C4-2B (cell line): ENCODE measurements around the gene ITGA6.

Experiments used
- ZFX ChIP-seq: fragments of 450-650 bp; IDR thresholded peaks from 2 replicates; pipeline ENCODE4 v1.6.1; 2017
- TF ChIP-seq, protein P1 (sequence below): fragments of 450-650 bp; conservative IDR thresholded peaks from 2 replicates; pipeline ENCODE4 v1.5.1; 2017; ENCODE audit warnings: mild to moderate bottlenecking

DNA sequence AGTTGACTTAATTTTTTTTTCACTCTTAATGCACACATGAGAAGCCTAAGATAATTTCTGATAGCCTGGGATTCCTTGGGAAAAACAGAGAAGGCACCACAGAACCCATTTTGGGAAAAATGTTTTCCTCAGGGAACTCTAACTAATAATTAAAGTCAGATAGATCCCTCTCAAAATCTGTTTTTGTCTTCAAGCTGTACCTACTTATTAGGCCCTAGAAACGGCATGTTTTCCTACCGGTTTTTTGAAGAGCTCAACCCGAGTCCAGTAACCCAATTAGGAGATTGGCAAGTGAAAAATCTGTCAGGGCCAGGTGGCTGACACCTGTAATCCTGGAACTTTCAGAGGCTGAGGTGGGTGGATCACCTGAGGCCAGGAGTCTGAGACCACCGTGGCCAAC is 112.4 kb downstream of the ITGA6 start:
- TF ChIP-seq, protein P1, sequence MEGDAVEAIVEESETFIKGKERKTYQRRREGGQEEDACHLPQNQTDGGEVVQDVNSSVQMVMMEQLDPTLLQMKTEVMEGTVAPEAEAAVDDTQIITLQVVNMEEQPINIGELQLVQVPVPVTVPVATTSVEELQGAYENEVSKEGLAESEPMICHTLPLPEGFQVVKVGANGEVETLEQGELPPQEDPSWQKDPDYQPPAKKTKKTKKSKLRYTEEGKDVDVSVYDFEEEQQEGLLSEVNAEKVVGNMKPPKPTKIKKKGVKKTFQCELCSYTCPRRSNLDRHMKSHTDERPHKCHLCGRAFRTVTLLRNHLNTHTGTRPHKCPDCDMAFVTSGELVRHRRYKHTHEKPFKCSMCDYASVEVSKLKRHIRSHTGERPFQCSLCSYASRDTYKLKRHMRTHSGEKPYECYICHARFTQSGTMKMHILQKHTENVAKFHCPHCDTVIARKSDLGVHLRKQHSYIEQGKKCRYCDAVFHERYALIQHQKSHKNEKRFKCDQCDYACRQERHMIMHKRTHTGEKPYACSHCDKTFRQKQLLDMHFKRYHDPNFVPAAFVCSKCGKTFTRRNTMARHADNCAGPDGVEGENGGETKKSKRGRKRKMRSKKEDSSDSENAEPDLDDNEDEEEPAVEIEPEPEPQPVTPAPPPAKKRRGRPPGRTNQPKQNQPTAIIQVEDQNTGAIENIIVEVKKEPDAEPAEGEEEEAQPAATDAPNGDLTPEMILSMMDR, result no peak
- no peak for TF ChIP-seq ZFX
